ENCODE measurements around the gene SNAP25.

The SNAP25 gene

DNA sequence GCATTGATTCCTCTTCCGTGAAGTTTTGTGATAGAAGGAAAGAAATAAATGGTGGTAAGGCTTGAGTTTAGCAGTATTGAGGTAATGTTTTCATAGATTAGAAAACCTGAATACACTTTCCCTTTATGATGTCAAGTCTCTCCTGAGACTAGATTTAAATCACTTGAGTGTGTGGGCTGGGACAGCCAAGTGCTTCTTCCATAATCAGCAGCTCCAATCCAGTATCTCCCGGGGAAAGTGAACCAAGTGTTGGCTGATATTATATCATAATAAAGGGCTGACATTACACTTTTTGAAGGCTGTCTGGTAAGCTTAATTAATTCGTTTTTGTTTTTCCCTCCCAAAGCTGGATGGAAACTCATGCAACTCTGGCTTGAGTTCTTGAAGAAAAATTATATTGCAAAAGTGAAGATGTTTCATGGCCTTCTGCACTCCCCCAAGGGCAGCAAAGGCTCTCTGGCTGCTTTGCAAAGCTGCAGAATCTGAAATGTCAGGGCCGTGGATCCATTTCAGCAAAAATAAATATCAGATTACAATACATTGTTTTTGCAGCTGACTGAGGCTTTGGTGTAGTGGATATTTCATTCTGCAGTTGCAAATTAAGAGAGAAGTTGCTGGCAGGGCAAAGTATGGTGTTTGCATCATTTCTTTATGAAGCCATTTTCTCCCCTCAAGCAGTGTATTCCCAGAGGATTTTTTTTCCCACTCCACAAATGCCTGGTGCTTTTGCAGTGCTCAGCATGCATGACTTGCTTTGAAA lies 114.2 kb downstream of the SNAP25 start (continued):
- TF ChIP-seq MYNN (tag by site-specific recombination; IDR thresholded peaks at IDR 0.05; ENCODE audit: borderline replicate concordance) = no peak
- TF ChIP-seq ZFP3 (tag by site-specific recombination; IDR thresholded peaks at IDR 0.05; ENCODE audit: low read depth) = no peak
- no peak for TF ChIP-seq ZNF501 (tag by site-specific recombination; IDR thresholded peaks at IDR 0.05)
- no peak for TF ChIP-seq ZNF610 (tag by site-specific recombination; IDR thresholded peaks at IDR 0.05; ENCODE audit: borderline replicate concordance)
- no peak for TF ChIP-seq GLI2 (tag by site-specific recombination; IDR thresholded peaks at IDR 0.05; ENCODE audit: borderline replicate concordance, low read depth)
- TF ChIP-seq, protein P1, sequence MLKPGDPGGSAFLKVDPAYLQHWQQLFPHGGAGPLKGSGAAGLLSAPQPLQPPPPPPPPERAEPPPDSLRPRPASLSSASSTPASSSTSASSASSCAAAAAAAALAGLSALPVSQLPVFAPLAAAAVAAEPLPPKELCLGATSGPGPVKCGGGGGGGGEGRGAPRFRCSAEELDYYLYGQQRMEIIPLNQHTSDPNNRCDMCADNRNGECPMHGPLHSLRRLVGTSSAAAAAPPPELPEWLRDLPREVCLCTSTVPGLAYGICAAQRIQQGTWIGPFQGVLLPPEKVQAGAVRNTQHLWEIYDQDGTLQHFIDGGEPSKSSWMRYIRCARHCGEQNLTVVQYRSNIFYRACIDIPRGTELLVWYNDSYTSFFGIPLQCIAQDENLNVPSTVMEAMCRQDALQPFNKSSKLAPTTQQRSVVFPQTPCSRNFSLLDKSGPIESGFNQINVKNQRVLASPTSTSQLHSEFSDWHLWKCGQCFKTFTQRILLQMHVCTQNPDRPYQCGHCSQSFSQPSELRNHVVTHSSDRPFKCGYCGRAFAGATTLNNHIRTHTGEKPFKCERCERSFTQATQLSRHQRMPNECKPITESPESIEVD (tag by site-specific recombination; IDR thresholded peaks at IDR 0.05) = peak; percentile 75
- TF ChIP-seq ZNF23 (tag by site-specific recombination; IDR thresholded peaks at IDR 0.05; ENCODE audit: borderline replicate concordance) = no peak
- TF ChIP-seq ZBTB8A (tag by site-specific recombination; IDR thresholded peaks at IDR 0.05) = 0 out of 2 replicates have a peak, but pooled peaks have one; percentile 11
- no peak for TF ChIP-seq KLF7 (tag by site-specific recombination; IDR thresholded peaks at IDR 0.05; ENCODE audit: borderline replicate concordance)
- TF ChIP-seq ZNF24 (tag by site-specific recombination; IDR thresholded peaks at IDR 0.05) = 0 out of 2 replicates have a peak, but pooled peaks have one; percentile 40
- TF ChIP-seq ZNF561 (tag by site-specific recombination; IDR thresholded peaks at IDR 0.05; ENCODE audit: borderline replicate concordance) = peak; percentile 46; the same call in 1 of the 2 replicates
- no peak for TF ChIP-seq ZNF112 (tag by site-specific recombination; IDR thresholded peaks at IDR 0.05)
- no peak for TF ChIP-seq ZNF514 (tag by site-specific recombination; IDR thresholded peaks at IDR 0.05)
- TF ChIP-seq SCRT1 (tag by site-specific recombination; IDR thresholded peaks at IDR 0.05; ENCODE audit: borderline replicate concordance) = no peak
- TF ChIP-seq, protein P2, sequence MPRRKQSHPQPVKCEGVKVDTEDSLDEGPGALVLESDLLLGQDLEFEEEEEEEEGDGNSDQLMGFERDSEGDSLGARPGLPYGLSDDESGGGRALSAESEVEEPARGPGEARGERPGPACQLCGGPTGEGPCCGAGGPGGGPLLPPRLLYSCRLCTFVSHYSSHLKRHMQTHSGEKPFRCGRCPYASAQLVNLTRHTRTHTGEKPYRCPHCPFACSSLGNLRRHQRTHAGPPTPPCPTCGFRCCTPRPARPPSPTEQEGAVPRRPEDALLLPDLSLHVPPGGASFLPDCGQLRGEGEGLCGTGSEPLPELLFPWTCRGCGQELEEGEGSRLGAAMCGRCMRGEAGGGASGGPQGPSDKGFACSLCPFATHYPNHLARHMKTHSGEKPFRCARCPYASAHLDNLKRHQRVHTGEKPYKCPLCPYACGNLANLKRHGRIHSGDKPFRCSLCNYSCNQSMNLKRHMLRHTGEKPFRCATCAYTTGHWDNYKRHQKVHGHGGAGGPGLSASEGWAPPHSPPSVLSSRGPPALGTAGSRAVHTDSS (tag by site-specific recombination; IDR thresholded peaks at IDR 0.05) = no peak
- no peak for TF ChIP-seq ZNF133 (tag by site-specific recombination; IDR thresholded peaks at IDR 0.05)
- no peak for TF ChIP-seq ZNF626 (tag by site-specific recombination; IDR thresholded peaks at IDR 0.05)
- TF ChIP-seq ZBTB20 (tag by site-specific recombination; IDR thresholded peaks at IDR 0.05) = no peak
- TF ChIP-seq ZNF223 (tag by site-specific recombination; IDR thresholded peaks at IDR 0.05) = no peak
- no peak for TF ChIP-seq ZNF624 (tag by site-specific recombination; IDR thresholded peaks at IDR 0.05)
- 0 out of 2 replicates have a peak, but pooled peaks have one; percentile 41 for TF ChIP-seq ZSCAN30 (tag by site-specific recombination; IDR thresholded peaks at IDR 0.05)
- TF ChIP-seq ZNF830 (tag by site-specific recombination; IDR thresholded peaks at IDR 0.05; ENCODE audit: low read depth) = no peak
- peak; percentile 67; the same call in 1 of the 2 replicates for TF ChIP-seq ZEB2 (tag by site-specific recombination; IDR thresholded peaks at IDR 0.05)
- TF ChIP-seq HOXA7 (CRISPR knock-in tag; IDR thresholded peaks at IDR 0.05; ENCODE audit: borderline replicate concordance) = no peak
- TF ChIP-seq ZBTB49 (tag by site-specific recombination; IDR thresholded peaks at IDR 0.05; ENCODE audit: low read depth) = no peak
- TF ChIP-seq FEZF1 (tag by site-specific recombination; IDR thresholded peaks at IDR 0.05) = peak; percentile 42; the same call in 1 of the 2 replicates
- TF ChIP-seq OSR2 (tag by site-specific recombination; IDR thresholded peaks at IDR 0.05) = peak; percentile 43; the same call in 1 of the 2 replicates
- TF ChIP-seq, protein P3, sequence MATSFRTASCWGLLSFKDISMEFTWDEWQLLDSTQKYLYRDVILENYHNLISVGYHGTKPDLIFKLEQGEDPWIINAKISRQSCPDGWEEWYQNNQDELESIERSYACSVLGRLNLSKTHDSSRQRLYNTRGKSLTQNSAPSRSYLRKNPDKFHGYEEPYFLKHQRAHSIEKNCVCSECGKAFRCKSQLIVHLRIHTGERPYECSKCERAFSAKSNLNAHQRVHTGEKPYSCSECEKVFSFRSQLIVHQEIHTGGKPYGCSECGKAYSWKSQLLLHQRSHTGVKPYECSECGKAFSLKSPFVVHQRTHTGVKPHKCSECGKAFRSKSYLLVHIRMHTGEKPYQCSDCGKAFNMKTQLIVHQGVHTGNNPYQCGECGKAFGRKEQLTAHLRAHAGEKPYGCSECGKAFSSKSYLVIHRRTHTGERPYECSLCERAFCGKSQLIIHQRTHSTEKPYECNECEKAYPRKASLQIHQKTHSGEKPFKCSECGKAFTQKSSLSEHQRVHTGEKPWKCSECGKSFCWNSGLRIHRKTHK (tag by site-specific recombination; IDR thresholded peaks at IDR 0.05) = no peak
- no peak for TF ChIP-seq ATF2 (tag by site-specific recombination; IDR thresholded peaks at IDR 0.05; ENCODE audit: low read depth)
